GM20000 (cell line): Measurements from ENCODE around the gene PTCHD1.

Source experiments
- DNase-seq: peaks from one replicate; pipeline ENCODE4 v3.0.0; 2012; ENCODE audit warnings: low spot score
- TF ChIP-seq, protein P1 (sequence below): IDR thresholded peaks from 2 replicates; pipeline ENCODE4 v1.5.1; 2012; ENCODE audit warnings: mild to moderate bottlenecking, control low read depth; ENCODE audit errors: extremely low read depth, missing control alignments

The PTCHD1 gene

DNA sequence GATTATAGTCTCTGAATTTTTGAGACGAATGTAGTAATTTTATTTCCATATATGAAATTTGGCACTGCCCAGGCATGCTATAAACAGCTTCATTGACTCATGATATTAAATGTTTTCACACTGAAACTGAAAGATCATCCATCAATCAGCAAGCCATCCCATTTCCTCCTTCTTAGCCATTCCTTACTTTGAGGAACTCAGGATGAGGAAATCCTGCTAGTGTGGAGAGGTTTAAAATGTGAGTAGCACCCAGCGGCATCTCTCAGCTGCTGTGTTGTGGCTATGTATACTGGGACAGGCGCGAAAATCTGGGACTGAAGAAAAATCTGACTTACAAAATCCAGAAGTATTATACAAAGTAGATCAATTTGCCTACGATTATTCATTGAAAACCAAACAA, 52.1 kb downstream of the PTCHD1 start:
- DNase-seq: no peak
- TF ChIP-seq, protein P1, sequence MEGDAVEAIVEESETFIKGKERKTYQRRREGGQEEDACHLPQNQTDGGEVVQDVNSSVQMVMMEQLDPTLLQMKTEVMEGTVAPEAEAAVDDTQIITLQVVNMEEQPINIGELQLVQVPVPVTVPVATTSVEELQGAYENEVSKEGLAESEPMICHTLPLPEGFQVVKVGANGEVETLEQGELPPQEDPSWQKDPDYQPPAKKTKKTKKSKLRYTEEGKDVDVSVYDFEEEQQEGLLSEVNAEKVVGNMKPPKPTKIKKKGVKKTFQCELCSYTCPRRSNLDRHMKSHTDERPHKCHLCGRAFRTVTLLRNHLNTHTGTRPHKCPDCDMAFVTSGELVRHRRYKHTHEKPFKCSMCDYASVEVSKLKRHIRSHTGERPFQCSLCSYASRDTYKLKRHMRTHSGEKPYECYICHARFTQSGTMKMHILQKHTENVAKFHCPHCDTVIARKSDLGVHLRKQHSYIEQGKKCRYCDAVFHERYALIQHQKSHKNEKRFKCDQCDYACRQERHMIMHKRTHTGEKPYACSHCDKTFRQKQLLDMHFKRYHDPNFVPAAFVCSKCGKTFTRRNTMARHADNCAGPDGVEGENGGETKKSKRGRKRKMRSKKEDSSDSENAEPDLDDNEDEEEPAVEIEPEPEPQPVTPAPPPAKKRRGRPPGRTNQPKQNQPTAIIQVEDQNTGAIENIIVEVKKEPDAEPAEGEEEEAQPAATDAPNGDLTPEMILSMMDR: no peak

- TF ChIP-seq, protein P1: no peak
These were observed 53.0 kb downstream of the PTCHD1 start for GRCh38 chrX:23387550-23388184.

GRCh38 chrX:23389196-23389792, 54.6 kb downstream of the PTCHD1 start:
- no peak for DNase-seq
- TF ChIP-seq, protein P1: no peak

More at GRCh38 chrX:23387550-23388184, 53.0 kb downstream of the PTCHD1 start:
- DNase-seq: no peak

- DNase-seq: no peak
- TF ChIP-seq, protein P1: no peak
These were observed 56.3 kb downstream of the PTCHD1 start for GRCh38 chrX:23390979-23391378.

DNA sequence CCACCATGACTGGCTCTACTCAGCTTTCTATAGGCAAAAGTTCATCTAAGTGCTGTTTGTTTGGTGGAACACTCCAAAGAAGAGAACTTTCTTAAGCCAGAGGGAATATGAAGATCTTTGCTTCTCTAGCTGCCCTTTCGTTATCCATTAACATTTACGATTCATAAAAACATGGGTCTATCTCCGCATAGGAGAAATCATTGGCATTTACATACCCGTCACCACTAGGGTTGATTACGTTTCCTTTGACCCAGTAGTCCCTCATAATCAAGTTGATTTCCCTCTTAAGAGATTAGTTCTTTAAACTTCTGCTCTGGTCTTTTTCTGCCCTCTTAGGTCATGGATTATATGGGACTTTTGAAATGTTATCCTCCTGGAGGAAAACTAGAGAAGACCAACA, 57.5 kb downstream of the PTCHD1 start:
- TF ChIP-seq, protein P1: no peak
- no peak for DNase-seq

GRCh38 chrX:23394421-23394820, 59.8 kb downstream of the PTCHD1 start:
- TF ChIP-seq, protein P1: no peak
- DNase-seq: no peak

DNA sequence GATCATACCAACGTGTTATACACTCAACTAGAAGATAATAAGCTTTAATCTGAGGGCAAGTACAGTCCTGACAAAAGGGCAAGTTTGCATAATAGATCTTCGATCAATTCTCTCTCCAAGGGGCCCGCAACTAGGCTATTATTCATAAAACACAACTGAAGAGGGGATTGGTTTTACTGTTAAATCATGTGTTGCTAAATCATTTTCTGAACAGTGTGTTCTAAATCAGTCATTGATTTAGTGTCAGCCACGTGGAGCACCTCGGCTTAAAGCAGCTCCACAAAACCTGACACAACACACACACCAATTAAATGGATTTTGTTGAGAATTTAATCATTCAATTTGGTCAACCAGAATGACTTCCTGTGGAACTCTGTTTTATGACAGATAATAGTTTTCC, 61.6 kb downstream of the PTCHD1 start:
- no peak for DNase-seq
- TF ChIP-seq, protein P1: no peak
